Muscle layer of duodenum (tissue), 2 donors: ENCODE data around the gene RAB7A.

Experiments
- H3K27ac ChIP-seq: one replicate; pipeline ENCODE4 v1.7.0; 2013; ENCODE audit warnings: mild to moderate bottlenecking, low read length
- H3K27me3 ChIP-seq: one replicate; pipeline ENCODE4 v1.7.0; 2013; ENCODE audit warnings: low read depth, mild to moderate bottlenecking, control low read depth, low read length
- H3K36me3 ChIP-seq, 2 donors: one replicate each; pipeline ENCODE4 v1.7.0; 2013; ENCODE audit warnings: low read length in 2 of 2, control low read depth in 1 of 2, mild to moderate bottlenecking in 1 of 2; ENCODE audit not compliant: insufficient read depth in 2 of 2, control insufficient read depth in 1 of 2
- H3K4me1 ChIP-seq, 2 donors: one replicate each; pipeline ENCODE4 v1.7.0; 2013; ENCODE audit warnings: low read length in 2 of 2, mild to moderate bottlenecking in 2 of 2, control low read depth in 1 of 2, moderate library complexity in 1 of 2; ENCODE audit not compliant: insufficient read depth in 2 of 2, control insufficient read depth in 1 of 2
- H3K4me3 ChIP-seq, 2 donors: one replicate each; pipeline ENCODE4 v1.7.0; 2013; ENCODE audit warnings: low read length in 2 of 2, low read depth in 1 of 2, mild to moderate bottlenecking in 1 of 2
- H3K9me3 ChIP-seq, 2 donors: one replicate each; pipeline ENCODE4 v1.7.0; 2013; ENCODE audit warnings: low read length in 2 of 2, control low read depth in 1 of 2, mild to moderate bottlenecking in 1 of 2; ENCODE audit not compliant: control insufficient read depth in 1 of 2
- donor health status: healthy.

The RAB7A gene

GRCh38 chr3:128807186-128807830 lies 81.3 kb downstream of the RAB7A start:
- H3K27me3 ChIP-seq = no peaks in the 10 kb centered on the region
- no peak overlapping the region for H3K27ac ChIP-seq
- no peaks in the 10 kb centered on the region for H3K9me3 ChIP-seq
- peaks cover 15 to 34% of the 10 kb centered on the region in 2 donors for H3K4me1 ChIP-seq
- H3K36me3 ChIP-seq = peaks cover 27 to 30% of the 10 kb centered on the region in 2 donors
- no peak overlapping the region for H3K4me3 ChIP-seq

- H3K27ac ChIP-seq = no peak overlapping the region
- peaks cover 9 to 25% of the 10 kb centered on the region in 2 donors for H3K4me1 ChIP-seq
- H3K27me3 ChIP-seq = no peaks in the 10 kb centered on the region
- H3K4me3 ChIP-seq = no peak overlapping the region
- H3K36me3 ChIP-seq = peaks cover 41 to 44% of the 10 kb centered on the region in 2 donors
- no peaks in the 10 kb centered on the region for H3K9me3 ChIP-seq
These were observed 82.7 kb downstream of the RAB7A start for GRCh38 chr3:128808672-128809071.

GRCh38 chr3:128813097-128813496 lies 87.1 kb downstream of the RAB7A start:
- H3K36me3 ChIP-seq = peaks cover 39 to 41% of the 10 kb centered on the region in 2 donors
- H3K27me3 ChIP-seq = no peaks in the 10 kb centered on the region
- no peaks in the 10 kb centered on the region for H3K9me3 ChIP-seq
- no peak overlapping the region for H3K27ac ChIP-seq
- H3K4me1 ChIP-seq = peaks cover 0 to 32% of the 10 kb centered on the region in 2 donors
- no peak overlapping the region for H3K4me3 ChIP-seq

- Histone ChIP-seq H3K27ac (no peak overlapping the region), H3K4me3 (no peak overlapping the region), H3K36me3 (peaks cover 41% of the 10 kb centered on the region in 2 donors), H3K9me3 (no peaks in the 10 kb centered on the region), H3K27me3 (no peaks in the 10 kb centered on the region), H3K4me1 (peaks cover 0 to 25% of the 10 kb centered on the region in 2 donors)
These were observed 88.1 kb downstream of the RAB7A start for GRCh38 chr3:128814060-128814459.

- H3K9me3 ChIP-seq = no peaks in the 10 kb centered on the region
- H3K4me1 ChIP-seq = peaks cover 0 to 20% of the 10 kb centered on the region in 2 donors
- H3K27ac ChIP-seq = no peak overlapping the region
- H3K27me3 ChIP-seq = no peaks in the 10 kb centered on the region
- peaks cover 38 to 44% of the 10 kb centered on the region in 2 donors for H3K36me3 ChIP-seq
- H3K4me3 ChIP-seq = no peak overlapping the region
These were observed 88.7 kb downstream of the RAB7A start for GRCh38 chr3:128814519-128815317.

GRCh38 chr3:128815318-128816064 lies 89.5 kb downstream of the RAB7A start:
- H3K4me3 ChIP-seq = no peak overlapping the region
- H3K36me3 ChIP-seq = peaks cover 38 to 52% of the 10 kb centered on the region in 2 donors
- no peak overlapping the region for H3K27ac ChIP-seq
- no peaks in the 10 kb centered on the region for H3K27me3 ChIP-seq
- H3K9me3 ChIP-seq = no peaks in the 10 kb centered on the region
- peaks cover 0 to 20% of the 10 kb centered on the region in 2 donors for H3K4me1 ChIP-seq

- Histone ChIP-seq H3K27me3 (no peaks in the 10 kb centered on the region), H3K9me3 (no peaks in the 10 kb centered on the region), H3K4me3 (no peak overlapping the region), H3K4me1 (peaks cover 0 to 20% of the 10 kb centered on the region in 2 donors), H3K36me3 (peaks cover 22 to 35% of the 10 kb centered on the region in 2 donors), H3K27ac (no peak overlapping the region)
These were observed 92.3 kb downstream of the RAB7A start for GRCh38 chr3:128818186-128818787.

GRCh38 chr3:128820252-128820839 lies 94.4 kb downstream of the RAB7A start:
- H3K36me3 ChIP-seq = peaks cover 12 to 26% of the 10 kb centered on the region in 2 donors
- peaks cover 0 to 8% of the 10 kb centered on the region in 2 donors for H3K4me1 ChIP-seq
- no peaks in the 10 kb centered on the region for H3K27me3 ChIP-seq
- no peak overlapping the region for H3K27ac ChIP-seq
- no peaks in the 10 kb centered on the region for H3K9me3 ChIP-seq
- H3K4me3 ChIP-seq = no peak overlapping the region

GRCh38 chr3:128823008-128823407 lies 97.0 kb downstream of the RAB7A start:
- H3K27ac ChIP-seq = no peak overlapping the region
- peaks cover 0 to 5% of the 10 kb centered on the region in 2 donors for H3K4me1 ChIP-seq
- H3K36me3 ChIP-seq = peaks cover 5 to 15% of the 10 kb centered on the region in 2 donors
- no peak overlapping the region for H3K4me3 ChIP-seq
- no peaks in the 10 kb centered on the region for H3K27me3 ChIP-seq
- H3K9me3 ChIP-seq = no peaks in the 10 kb centered on the region

GRCh38 chr3:128823631-128824030 lies 97.6 kb downstream of the RAB7A start:
- Histone ChIP-seq H3K4me1 (peaks cover 0 to 5% of the 10 kb centered on the region in 2 donors), H3K27me3 (no peaks in the 10 kb centered on the region), H3K36me3 (peaks cover 0 to 12% of the 10 kb centered on the region in 2 donors), H3K9me3 (no peaks in the 10 kb centered on the region), H3K4me3 (no peak overlapping the region), H3K27ac (no peak overlapping the region)
